GM19467 (cell line): ENCODE results near the gene CHTF8.

Source experiments
- ATAC-seq: cut with Tn5 transposase; IDR thresholded peaks from one replicate; pipeline ENCODE4 v1.9.1; 2021; ENCODE audit warnings: mild to moderate bottlenecking, moderate library complexity; ENCODE audit not compliant: unreplicated experiment

CHTF8 gene

GRCh38 chr16:69114346-69114975 is 17.9 kb downstream of the CHTF8 start:
- no peak for ATAC-seq

- ATAC-seq: no peak
Observed at GRCh38 chr16:69113216-69113615, 19.2 kb downstream of the CHTF8 start.

- ATAC-seq: no peak
Observed at GRCh38 chr16:69112285-69113129, 19.9 kb downstream of the CHTF8 start.

- no peak for ATAC-seq
Observed at GRCh38 chr16:69111876-69112230, 20.5 kb downstream of the CHTF8 start.

GRCh38 chr16:69111216-69111875 is 21.0 kb downstream of the CHTF8 start:
- ATAC-seq: no peak

GRCh38 chr16:69110406-69110805 is 22.0 kb downstream of the CHTF8 start:
- ATAC-seq: no peak

- no peak for ATAC-seq
Observed at GRCh38 chr16:69109486-69110270, 22.7 kb downstream of the CHTF8 start.

GRCh38 chr16:69108905-69109252 is 23.5 kb downstream of the CHTF8 start:
- no peak for ATAC-seq

- ATAC-seq: no peak
Observed at GRCh38 chr16:69108064-69108904, 24.1 kb downstream of the CHTF8 start.

GRCh38 chr16:69107316-69107962 is 24.9 kb downstream of the CHTF8 start:
- no peak for ATAC-seq

- no peak for ATAC-seq
Observed at GRCh38 chr16:69106491-69107315, 25.7 kb downstream of the CHTF8 start.

- no peak for ATAC-seq
Observed at GRCh38 chr16:69105501-69106361, 26.7 kb downstream of the CHTF8 start, which contains the start of gene HAS3. TSS of gene HAS3 (plus strand) at chr16:69105653. CDS start at chr16:69109396, 3,743 bp downstream.

- no peak for ATAC-seq
Observed at GRCh38 chr16:69100071-69100691, 32.2 kb downstream of the CHTF8 start.

- ATAC-seq: no peak
Observed at GRCh38 chr16:69095193-69095592, 37.2 kb downstream of the CHTF8 start.

GRCh38 chr16:69094501-69094900 is 37.9 kb downstream of the CHTF8 start:
- ATAC-seq: no peak

GRCh38 chr16:69093974-69094373 is 38.4 kb downstream of the CHTF8 start:
- ATAC-seq: no peak

GRCh38 chr16:69089091-69089910 is 43.1 kb downstream of the CHTF8 start:
- ATAC-seq: no peak
